Lung (tissue), 12 donors: ENCODE results near the gene RAB11A. TPM values are rescaled to one million over a fixed set of nuclear protein-coding genes. Genes with fewer than 3 reads are reported as not detected.
"Not testable (repeated sequence)": the region's sequence is repeated elsewhere in the genome, so short reads cannot be mapped to it uniquely, and the experiment has no call there.

ENCODE experiments used
- ATAC-seq: fragments of 200-7000 bp; cut with Tn5 transposase; one replicate; pipeline ENCODE4 v1.9.1; 2020; ENCODE audit warnings: moderate number of reproducible peaks; ENCODE audit not compliant: insufficient read depth, low FRiP score
- DNase-seq, 3 donors: peaks; one replicate each; pipeline ENCODE4 v3.0.0-alpha.2; 2013 to 2017
- H3K27ac ChIP-seq, 2 donors: one replicate each; pipeline ENCODE4 v1.5.1; 2013; ENCODE audit warnings: mild to moderate bottlenecking in 2 of 2, moderate library complexity in 2 of 2, control low read depth in 1 of 2, inconsistent platforms in 1 of 2, low read depth in 1 of 2, low read length in 1 of 2
- H3K27me3 ChIP-seq, 3 donors: one replicate each; pipeline ENCODE4 v1.5.1; 2013; ENCODE audit warnings: low read length in 2 of 3; ENCODE audit not compliant: control insufficient read depth in 3 of 3, insufficient read depth in 3 of 3
- H3K36me3 ChIP-seq, 4 donors: one replicate each; pipeline ENCODE4 v1.5.1; 2013; ENCODE audit warnings: low read length in 4 of 4, mild to moderate bottlenecking in 1 of 4, moderate library complexity in 1 of 4; ENCODE audit not compliant: control insufficient read depth in 4 of 4, insufficient read depth in 4 of 4
- H3K4me1 ChIP-seq, 5 donors: one replicate each; pipeline ENCODE4 v1.5.1; 2013; ENCODE audit warnings: low read length in 5 of 5, mild to moderate bottlenecking in 2 of 5, moderate library complexity in 1 of 5; ENCODE audit not compliant: control insufficient read depth in 5 of 5, insufficient read depth in 5 of 5
- H3K4me3 ChIP-seq: one replicate; pipeline ENCODE4 v1.5.1; 2013; ENCODE audit warnings: mild to moderate bottlenecking, control low read depth, moderate library complexity
- H3K9ac ChIP-seq, 2 donors: one replicate each; pipeline ENCODE4 v1.5.1; 2013; ENCODE audit warnings: low read length in 2 of 2, control low read depth in 1 of 2; ENCODE audit not compliant: insufficient read depth in 1 of 2
- H3K9me3 ChIP-seq, 4 donors: one replicate each; pipeline ENCODE4 v1.5.1; 2013; ENCODE audit warnings: low read length in 3 of 4, mild to moderate bottlenecking in 1 of 4, moderate library complexity in 1 of 4; ENCODE audit not compliant: control insufficient read depth in 4 of 4, insufficient read depth in 3 of 4
- WGBS, 2 donors: extraction: QIAGEN DNeasy Blood & Tissue Kit; methylation state at CpG; one replicate each; pipeline ENCODE4 v1.1.7; 2013; 5-methylcytosine and 5-hydroxymethylcytosine counted together
- polyA plus RNA-seq, 2 donors: library from polyadenylated mRNA; stranded (reverse); fragments of 200-250 nt; gene quantifications; one replicate each; pipeline ENCODE4 v1.2.1, GENCODE V29; 2013
- total RNA-seq, 2 donors: library from RNA; depleted of rRNA in 1 of 2; stranded (reverse); fragments of >200 nt in 1 of 2; gene quantifications; one replicate each; pipeline ENCODE4 v1.2.1, GENCODE V29; 2014 to 2021
- TF ChIP-seq, protein P1 (sequence below): IDR thresholded peaks from 2 replicates; pipeline ENCODE4 v1.5.1; 2012; ENCODE audit warnings: mild to moderate bottlenecking; ENCODE audit errors: control extremely low read depth, extremely low read depth
- donor health status: control.
- donor health status: control.
- donor health status: Bipolar disorder and iron deficiency.
- donor health status: healthy.
- donor health status: DM: yes; HTN: yes; CAD: no.

The RAB11A gene
- total and polyA plus RNA-seq, 4 donors = 120 to 313 (median 232) TPM

DNA sequence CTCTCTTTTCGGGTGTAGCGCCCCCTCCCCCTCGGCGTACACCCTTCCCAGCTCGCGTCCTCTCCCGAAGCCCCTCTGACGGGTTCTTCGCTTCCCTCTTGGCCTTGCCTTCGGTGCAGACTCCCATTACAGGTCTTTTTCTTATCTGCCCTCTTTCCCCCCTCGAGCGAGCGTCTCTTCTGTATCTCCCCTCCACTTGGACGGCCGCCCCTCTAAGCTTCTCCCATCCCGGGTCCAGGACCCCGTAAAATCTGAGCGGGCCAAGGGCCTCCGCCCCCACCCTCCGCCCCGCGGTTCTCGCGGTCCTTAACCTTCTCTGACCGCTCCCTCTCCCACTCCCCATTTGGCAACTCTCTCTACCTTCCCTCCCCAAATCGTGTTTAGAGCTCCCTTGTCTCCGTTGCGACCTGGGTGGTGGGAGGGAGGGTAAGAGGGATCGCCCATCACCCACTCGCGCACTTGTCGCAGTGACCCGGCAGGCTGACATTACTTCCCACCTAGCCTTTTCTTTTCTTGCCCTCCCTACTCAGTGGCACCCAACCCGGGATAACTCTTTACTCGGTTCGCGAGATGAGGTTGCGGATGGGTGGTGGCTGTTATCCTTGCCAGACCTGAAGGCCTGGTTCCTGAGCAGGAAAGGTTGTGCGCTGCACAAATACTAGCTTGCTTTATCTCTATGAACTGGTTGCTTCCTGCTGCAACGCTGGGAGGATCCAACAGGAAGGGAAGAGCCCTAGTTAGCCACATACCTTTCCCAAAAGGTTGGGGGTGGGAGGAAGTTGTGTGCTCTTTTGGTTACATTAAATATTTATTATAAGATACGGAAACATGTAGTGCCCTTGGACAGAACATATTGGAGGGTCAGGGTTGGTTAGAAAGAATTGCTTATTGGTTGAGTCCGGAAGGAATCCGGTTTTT lies 922 bp downstream of the RAB11A start:
- peaks cover 0 to 10% (median 3%) of the 10 kb centered on the region in 5 donors for H3K4me1 ChIP-seq
- TF ChIP-seq, protein P1, sequence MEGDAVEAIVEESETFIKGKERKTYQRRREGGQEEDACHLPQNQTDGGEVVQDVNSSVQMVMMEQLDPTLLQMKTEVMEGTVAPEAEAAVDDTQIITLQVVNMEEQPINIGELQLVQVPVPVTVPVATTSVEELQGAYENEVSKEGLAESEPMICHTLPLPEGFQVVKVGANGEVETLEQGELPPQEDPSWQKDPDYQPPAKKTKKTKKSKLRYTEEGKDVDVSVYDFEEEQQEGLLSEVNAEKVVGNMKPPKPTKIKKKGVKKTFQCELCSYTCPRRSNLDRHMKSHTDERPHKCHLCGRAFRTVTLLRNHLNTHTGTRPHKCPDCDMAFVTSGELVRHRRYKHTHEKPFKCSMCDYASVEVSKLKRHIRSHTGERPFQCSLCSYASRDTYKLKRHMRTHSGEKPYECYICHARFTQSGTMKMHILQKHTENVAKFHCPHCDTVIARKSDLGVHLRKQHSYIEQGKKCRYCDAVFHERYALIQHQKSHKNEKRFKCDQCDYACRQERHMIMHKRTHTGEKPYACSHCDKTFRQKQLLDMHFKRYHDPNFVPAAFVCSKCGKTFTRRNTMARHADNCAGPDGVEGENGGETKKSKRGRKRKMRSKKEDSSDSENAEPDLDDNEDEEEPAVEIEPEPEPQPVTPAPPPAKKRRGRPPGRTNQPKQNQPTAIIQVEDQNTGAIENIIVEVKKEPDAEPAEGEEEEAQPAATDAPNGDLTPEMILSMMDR = no peak
- ATAC-seq (peak; percentile 23), DNase-seq (peak; percentile 31 to 72 (median 63))
- peak overlapping the region; percentile 89 to 94 for H3K9ac ChIP-seq
- H3K36me3 ChIP-seq = peaks cover 0 to 4% (median 1%) of the 10 kb centered on the region in 4 donors
- peak overlapping the region; percentile 70 for H3K4me3 ChIP-seq
- H3K9me3 ChIP-seq = no peaks in the 10 kb centered on the region
- H3K27me3 ChIP-seq = no peaks in the 10 kb centered on the region
- 1% methylated on average over 43 of the region's 43 CpGs for WGBS, 2 donors
- H3K27ac ChIP-seq = peak overlapping the region; percentile 91 to 93

DNA sequence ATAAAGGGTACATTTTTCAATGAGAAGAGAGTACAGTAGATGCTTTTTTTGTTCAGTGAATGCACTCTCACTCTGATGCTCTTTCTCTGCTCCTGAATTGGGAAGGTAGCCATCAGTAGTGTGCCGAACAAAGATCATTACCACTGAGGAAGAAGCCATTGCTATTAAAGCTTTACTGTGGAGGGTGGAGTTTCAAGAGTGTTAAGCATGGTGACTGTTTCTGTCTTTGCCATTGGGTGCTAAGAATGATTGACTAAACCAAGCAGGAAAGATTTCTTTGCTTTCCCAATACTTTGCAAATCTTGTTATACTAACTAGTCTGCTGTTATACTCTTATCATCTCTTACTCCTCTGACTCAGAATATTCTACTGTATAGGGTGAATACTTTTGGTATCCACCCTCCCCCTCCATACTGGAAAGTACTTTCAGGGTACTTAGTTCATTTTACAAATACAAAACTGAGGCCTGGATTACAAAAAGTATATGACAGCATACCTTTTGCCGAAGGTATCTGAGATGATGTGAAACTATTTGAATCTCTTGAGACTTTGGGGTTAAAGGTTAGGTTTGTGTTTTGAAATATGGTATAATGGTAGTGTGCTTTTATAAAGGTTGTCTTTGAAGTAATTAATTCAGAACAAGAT lies 1.7 kb downstream of the RAB11A start:
- peak in 2 of 3 donors; percentile 52 to 55 for DNase-seq
- peak overlapping the region in 1 of 2 donors; percentile 94 for H3K9ac ChIP-seq
- peaks cover 0 to 10% (median 3%) of the 10 kb centered on the region in 5 donors for H3K4me1 ChIP-seq
- peak overlapping the region; percentile 48 to 93 for H3K27ac ChIP-seq
- no peak overlapping the region for H3K4me3 ChIP-seq
- H3K27me3 ChIP-seq = no peaks in the 10 kb centered on the region
- TF ChIP-seq, protein P1 = no peak
- H3K36me3 ChIP-seq = peaks cover 0 to 7% (median 3%) of the 10 kb centered on the region in 4 donors
- no peaks in the 10 kb centered on the region for H3K9me3 ChIP-seq
- peak; percentile 9 for ATAC-seq
- WGBS, 2 donors = 24 to 39% methylated on average over 2 of the region's 2 CpGs

GRCh38 chr15:65871886-65872285 lies 2.6 kb downstream of the RAB11A start:
- H3K36me3 ChIP-seq, H3K9ac ChIP-seq, ATAC-seq, H3K4me3 ChIP-seq, H3K27me3 ChIP-seq, DNase-seq, H3K9me3 ChIP-seq: not testable (repeated sequence)
- Histone ChIP-seq H3K27ac (peak overlapping the region; percentile 26 to 30), H3K4me1 (peaks cover 0 to 10% (median 6%) of the 10 kb centered on the region in 5 donors)
- WGBS, 2 donors = 72 to 78% methylated on average over 9 of the region's 9 CpGs

GRCh38 chr15:65872596-65872995 lies 3.3 kb downstream of the RAB11A start:
- H3K27me3 ChIP-seq, DNase-seq, ATAC-seq, H3K4me3 ChIP-seq, H3K9me3 ChIP-seq, H3K9ac ChIP-seq: not testable (repeated sequence)
- Histone ChIP-seq H3K36me3 (peaks cover 4 to 11% (median 10%) of the 10 kb centered on the region in 4 donors), H3K4me1 (peaks cover 0 to 10% (median 6%) of the 10 kb centered on the region in 5 donors), H3K27ac (peak overlapping the region in 1 of 2 donors; percentile 35)
- WGBS, 2 donors = 85 to 87% methylated on average over 5 of the region's 5 CpGs
